ENCODE measurements around the gene STARD3NL.

- TF ChIP-seq CTCF (IDR thresholded peaks at IDR 0.05) (no peak), EP300 (IDR thresholded peaks at IDR 0.05) (no peak), POLR2A (IDR thresholded peaks at IDR 0.05) (no peak)
Observed at GRCh38 chr7:38273286-38273995, 95.4 kb downstream of the STARD3NL start, which contains the start of gene TARP.
